ENCODE measurements around the gene CCNYL1. TPM values are rescaled to one million over a fixed set of nuclear protein-coding genes. Genes with fewer than 3 reads are reported as not detected.

Gene CCNYL1
- total and polyA plus RNA-seq, 9 donors: 4.3 to 13.8 (median 7.4) TPM

GRCh38 chr2:207782238-207783030 is 71.0 kb downstream of the CCNYL1 start:
- H3K36me3 ChIP-seq: no peaks in the 10 kb centered on the region
- intact Hi-C loops (cut with DNase I): no loop called here
- no peaks in the 10 kb centered on the region for H3K4me1 ChIP-seq (ENCODE audit: insufficient read depth)
- no peak overlapping the region for H3K27ac ChIP-seq
- H3K27me3 ChIP-seq: no peaks in the 10 kb centered on the region
- no peak for DNase-seq
- WGBS, 3 donors: 85 to 89% (median 87%) methylated on average over 10 of the region's 10 CpGs
- no peaks in the 10 kb centered on the region for H3K9me3 ChIP-seq
- no peak overlapping the region for H3K4me3 ChIP-seq
- no peak for TF ChIP-seq EP300 (IDR thresholded peaks at IDR 0.05)
- TF ChIP-seq POLR2A (IDR thresholded peaks at IDR 0.05): no peak
- no peak for TF ChIP-seq CTCF (IDR thresholded peaks at IDR 0.05)

- Histone ChIP-seq H3K27ac (no peak overlapping the region), H3K9me3 (no peaks in the 10 kb centered on the region), H3K36me3 (no peaks in the 10 kb centered on the region), H3K4me1 (ENCODE audit: insufficient read depth) (no peaks in the 10 kb centered on the region), H3K4me3 (no peak overlapping the region), H3K27me3 (no peaks in the 10 kb centered on the region)
- TF ChIP-seq EP300 (IDR thresholded peaks at IDR 0.05) (no peak), CTCF (IDR thresholded peaks at IDR 0.05) (no peak), POLR2A (IDR thresholded peaks at IDR 0.05) (no peak)
- intact Hi-C loops (cut with DNase I): no loop called here
- 79 to 95% (median 81%) methylated on average over 2 of the region's 2 CpGs for WGBS, 3 donors
- no peak for DNase-seq
Observed at GRCh38 chr2:207783514-207783913, 72.1 kb downstream of the CCNYL1 start.

GRCh38 chr2:207784898-207785297 is 73.5 kb downstream of the CCNYL1 start:
- 79 to 86% (median 82%) methylated on average over 5 of the region's 5 CpGs for WGBS, 3 donors
- H3K36me3 ChIP-seq: no peaks in the 10 kb centered on the region
- no peaks in the 10 kb centered on the region for H3K9me3 ChIP-seq
- DNase-seq: no peak
- no peaks in the 10 kb centered on the region for H3K27me3 ChIP-seq
- H3K27ac ChIP-seq: no peak overlapping the region
- no peaks in the 10 kb centered on the region for H3K4me1 ChIP-seq (ENCODE audit: insufficient read depth)
- TF ChIP-seq CTCF (IDR thresholded peaks at IDR 0.05): no peak
- no peak for TF ChIP-seq POLR2A (IDR thresholded peaks at IDR 0.05)
- no peak for TF ChIP-seq EP300 (IDR thresholded peaks at IDR 0.05)
- H3K4me3 ChIP-seq: no peak overlapping the region
- intact Hi-C loops (cut with DNase I): no loop called here

GRCh38 chr2:207787017-207787416 is 75.6 kb downstream of the CCNYL1 start:
- intact Hi-C loops (cut with DNase I): no loop called here
- Histone ChIP-seq H3K27ac (no peak overlapping the region), H3K4me3 (no peak overlapping the region), H3K9me3 (no peaks in the 10 kb centered on the region), H3K27me3 (no peaks in the 10 kb centered on the region), H3K4me1 (ENCODE audit: insufficient read depth) (no peaks in the 10 kb centered on the region), H3K36me3 (no peaks in the 10 kb centered on the region)
- 87 to 91% (median 89%) methylated on average over 3 of the region's 3 CpGs for WGBS, 3 donors
- no peak for TF ChIP-seq EP300 (IDR thresholded peaks at IDR 0.05)
- TF ChIP-seq POLR2A (IDR thresholded peaks at IDR 0.05): no peak
- TF ChIP-seq CTCF (IDR thresholded peaks at IDR 0.05): no peak
- no peak for DNase-seq

All from ovary (tissue), 9 donors.